ENCODE measurements around the gene U2SURP.
"Not testable (repeated sequence)": the region's sequence is repeated elsewhere in the genome, so short reads cannot be mapped to it uniquely, and the experiment has no call there.

U2SURP gene

GRCh38 chr3:143071776-143072175 is 70.4 kb downstream of the U2SURP start:
- no peak for DNase-seq (ENCODE audit: low spot score)

- DNase-seq (ENCODE audit: low spot score), result not testable (repeated sequence)
Observed at GRCh38 chr3:143072298-143073020, 71.1 kb downstream of the U2SURP start.

- DNase-seq (ENCODE audit: low spot score), result not testable (repeated sequence)
Observed at GRCh38 chr3:143073541-143073940, 72.2 kb downstream of the U2SURP start.

- DNase-seq (ENCODE audit: low spot score), result not testable (repeated sequence)
Observed at GRCh38 chr3:143073983-143074382, 72.6 kb downstream of the U2SURP start.

- DNase-seq (ENCODE audit: low spot score), result no peak
Observed at GRCh38 chr3:143078883-143079282, 77.5 kb downstream of the U2SURP start.

GRCh38 chr3:143080196-143080595 is 78.8 kb downstream of the U2SURP start:
- DNase-seq (ENCODE audit: low spot score), result no peak

- DNase-seq (ENCODE audit: low spot score), result no peak
Observed at GRCh38 chr3:143081365-143081764, 80.0 kb downstream of the U2SURP start.

- no peak for DNase-seq (ENCODE audit: low spot score)
Observed at GRCh38 chr3:143081844-143082778, 80.7 kb downstream of the U2SURP start.

- DNase-seq (ENCODE audit: low spot score), result peak; percentile 34
Observed at GRCh38 chr3:143083781-143084180, 82.4 kb downstream of the U2SURP start.

- DNase-seq (ENCODE audit: low spot score), result peak; percentile 95
Observed at GRCh38 chr3:143084856-143085731, 83.7 kb downstream of the U2SURP start.

GRCh38 chr3:143088835-143089234 is 87.5 kb downstream of the U2SURP start:
- no peak for DNase-seq (ENCODE audit: low spot score)

GRCh38 chr3:143089965-143090364 is 88.6 kb downstream of the U2SURP start:
- DNase-seq (ENCODE audit: low spot score), result no peak

GRCh38 chr3:143090486-143090885 is 89.1 kb downstream of the U2SURP start:
- DNase-seq (ENCODE audit: low spot score), result no peak

- DNase-seq (ENCODE audit: low spot score), result peak; percentile 27
Observed at GRCh38 chr3:143090976-143091837, 89.8 kb downstream of the U2SURP start.

GRCh38 chr3:143092191-143092590 is 90.8 kb downstream of the U2SURP start:
- peak; percentile 81 for DNase-seq (ENCODE audit: low spot score)

GRCh38 chr3:143095813-143096212 is 94.4 kb downstream of the U2SURP start:
- DNase-seq (ENCODE audit: low spot score), result no peak

GRCh38 chr3:143098032-143098764 is 96.8 kb downstream of the U2SURP start:
- DNase-seq (ENCODE audit: low spot score), result no peak

GRCh38 chr3:143099210-143099609 is 97.8 kb downstream of the U2SURP start:
- no peak for DNase-seq (ENCODE audit: low spot score)

- no peak for DNase-seq (ENCODE audit: low spot score)
Observed at GRCh38 chr3:143099690-143100089, 98.3 kb downstream of the U2SURP start.

- DNase-seq (ENCODE audit: low spot score), result no peak
Observed at GRCh38 chr3:143100451-143100850, 99.1 kb downstream of the U2SURP start.

All from hematopoietic multipotent progenitor cell treated with erythropoietin and hydrocortisone succinate and interleukin-3 and kit ligand, for 17 days (in vitro differentiated cells).